ENCODE results near the gene TMEM186.

The TMEM186 gene

GRCh38 chr16:8774208-8774607 is 23.2 kb downstream of the TMEM186 start:
- Histone ChIP-seq H3K4me3 (ENCODE audit: control insufficient read depth in 1 of 7, extremely low read depth in 1 of 7, insufficient read depth in 4 of 7, low read depth in 2 of 7, low read length in 6 of 7) (no peak overlapping the region), H3K27ac (ENCODE audit: insufficient read depth in 1 of 2, low read depth in 1 of 2, low read length in 2 of 2, poor library complexity in 1 of 2, severe bottlenecking in 2 of 2) (no peak overlapping the region), H3K4me1 (ENCODE audit: control extremely low read depth in 1 of 4, control insufficient read depth in 4 of 4, insufficient read depth in 4 of 4, low read length in 3 of 4) (no peaks in the 10 kb centered on the region), H3K36me3 (ENCODE audit: control insufficient read depth in 4 of 4, insufficient read depth in 4 of 4, low read length in 3 of 4) (peaks cover 0 to 23% (median 11%) of the 10 kb centered on the region in 4 experiments), H3K9me3 (ENCODE audit: control extremely low read depth in 1 of 5, control insufficient read depth in 4 of 5, insufficient read depth in 2 of 5, low read depth in 1 of 5, low read length in 4 of 5) (peaks cover 0 to 2% (median 0%) of the 10 kb centered on the region in 5 experiments), H3K27me3 (replicated peaks in 2 of 5; ENCODE audit: control insufficient read depth in 4 of 5, insufficient read depth in 5 of 5, low read length in 4 of 5) (no peaks in the 10 kb centered on the region)
- WGBS (ENCODE audit: insufficient coverage): 97% methylated on average over 10 of the region's 11 CpGs
- ChIA-PET CTCF (no interaction called here), POLR2A (no interaction called here)
- no peak for DNase-seq

GRCh38 chr16:8773537-8773936 is 23.9 kb downstream of the TMEM186 start:
- no CpG with 5 or more reads among the region's 3 CpGs for WGBS (ENCODE audit: insufficient coverage)
- Histone ChIP-seq H3K4me3 (ENCODE audit: control insufficient read depth in 1 of 7, extremely low read depth in 1 of 7, insufficient read depth in 4 of 7, low read depth in 2 of 7, low read length in 6 of 7) (no peak overlapping the region), H3K27me3 (replicated peaks in 2 of 5; ENCODE audit: control insufficient read depth in 4 of 5, insufficient read depth in 5 of 5, low read length in 4 of 5) (no peaks in the 10 kb centered on the region), H3K27ac (ENCODE audit: insufficient read depth in 1 of 2, low read depth in 1 of 2, low read length in 2 of 2, poor library complexity in 1 of 2, severe bottlenecking in 2 of 2) (no peak overlapping the region), H3K9me3 (ENCODE audit: control extremely low read depth in 1 of 5, control insufficient read depth in 4 of 5, insufficient read depth in 2 of 5, low read depth in 1 of 5, low read length in 4 of 5) (peaks cover 0 to 2% (median 0%) of the 10 kb centered on the region in 5 experiments), H3K4me1 (ENCODE audit: control extremely low read depth in 1 of 4, control insufficient read depth in 4 of 4, insufficient read depth in 4 of 4, low read length in 3 of 4) (no peaks in the 10 kb centered on the region), H3K36me3 (ENCODE audit: control insufficient read depth in 4 of 4, insufficient read depth in 4 of 4, low read length in 3 of 4) (peaks cover 0 to 27% (median 13%) of the 10 kb centered on the region in 4 experiments)
- ChIA-PET CTCF (no interaction called here), POLR2A (no interaction called here)
- DNase-seq: no peak

DNA sequence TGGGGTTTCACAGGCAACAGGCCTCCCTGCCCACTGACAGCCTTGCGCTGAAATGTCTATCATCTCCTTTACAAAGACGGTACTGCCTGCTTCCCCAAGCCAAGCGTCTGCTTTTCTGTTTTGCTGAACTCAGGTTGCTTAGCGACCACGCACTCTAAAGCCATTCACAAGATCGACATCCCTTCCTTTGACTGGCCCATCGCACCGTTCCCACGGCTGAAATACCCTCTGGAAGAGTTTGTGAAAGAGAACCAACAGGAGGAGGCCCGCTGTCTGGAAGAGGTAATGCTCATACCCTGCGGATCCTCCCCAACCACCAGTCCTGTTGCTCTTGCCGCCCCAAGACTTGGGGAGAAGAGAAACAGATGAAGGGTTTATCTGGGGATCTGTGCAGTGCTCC is 28.7 kb downstream of the TMEM186 start:
- Histone ChIP-seq H3K9me3 (ENCODE audit: control extremely low read depth in 1 of 5, control insufficient read depth in 4 of 5, insufficient read depth in 2 of 5, low read depth in 1 of 5, low read length in 4 of 5) (no peaks in the 10 kb centered on the region), H3K36me3 (ENCODE audit: control insufficient read depth in 4 of 4, insufficient read depth in 4 of 4, low read length in 3 of 4) (peaks cover 0 to 17% (median 4%) of the 10 kb centered on the region in 4 experiments), H3K27ac (ENCODE audit: insufficient read depth in 1 of 2, low read depth in 1 of 2, low read length in 2 of 2, poor library complexity in 1 of 2, severe bottlenecking in 2 of 2) (no peak overlapping the region), H3K4me3 (ENCODE audit: control insufficient read depth in 1 of 7, extremely low read depth in 1 of 7, insufficient read depth in 4 of 7, low read depth in 2 of 7, low read length in 6 of 7) (no peak overlapping the region), H3K4me1 (ENCODE audit: control extremely low read depth in 1 of 4, control insufficient read depth in 4 of 4, insufficient read depth in 4 of 4, low read length in 3 of 4) (no peaks in the 10 kb centered on the region), H3K27me3 (replicated peaks in 2 of 5; ENCODE audit: control insufficient read depth in 4 of 5, insufficient read depth in 5 of 5, low read length in 4 of 5) (no peaks in the 10 kb centered on the region)
- DNase-seq: no peak
- ChIA-PET POLR2A (no interaction called here), CTCF (no interaction called here)
- 95% methylated on average over 8 of the region's 12 CpGs for WGBS (ENCODE audit: insufficient coverage)

DNA sequence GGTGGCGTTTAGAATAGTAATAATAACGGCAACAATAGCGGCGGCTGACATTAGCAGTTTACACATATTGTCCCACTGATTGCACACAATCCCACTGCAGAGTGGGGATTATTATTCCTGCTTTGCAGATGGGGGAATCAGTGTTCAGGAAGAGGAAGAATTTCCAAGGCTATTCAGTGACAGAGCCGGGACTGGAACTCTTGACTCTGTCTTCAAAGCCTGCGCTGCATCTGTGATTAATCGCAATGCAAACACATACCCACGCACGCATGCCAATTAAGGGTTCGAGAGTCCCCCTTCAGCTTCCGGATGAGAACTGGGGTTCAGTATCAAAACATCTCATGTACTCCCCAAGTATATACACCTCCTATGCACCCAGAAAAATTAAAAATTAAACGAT is 29.2 kb downstream of the TMEM186 start:
- no peak for DNase-seq
- Histone ChIP-seq H3K4me1 (ENCODE audit: control extremely low read depth in 1 of 4, control insufficient read depth in 4 of 4, insufficient read depth in 4 of 4, low read length in 3 of 4) (no peaks in the 10 kb centered on the region), H3K4me3 (ENCODE audit: control insufficient read depth in 1 of 7, extremely low read depth in 1 of 7, insufficient read depth in 4 of 7, low read depth in 2 of 7, low read length in 6 of 7) (no peak overlapping the region), H3K27ac (ENCODE audit: insufficient read depth in 1 of 2, low read depth in 1 of 2, low read length in 2 of 2, poor library complexity in 1 of 2, severe bottlenecking in 2 of 2) (no peak overlapping the region), H3K36me3 (ENCODE audit: control insufficient read depth in 4 of 4, insufficient read depth in 4 of 4, low read length in 3 of 4) (peaks cover 0 to 17% (median 4%) of the 10 kb centered on the region in 4 experiments), H3K27me3 (replicated peaks in 2 of 5; ENCODE audit: control insufficient read depth in 4 of 5, insufficient read depth in 5 of 5, low read length in 4 of 5) (no peaks in the 10 kb centered on the region), H3K9me3 (ENCODE audit: control extremely low read depth in 1 of 5, control insufficient read depth in 4 of 5, insufficient read depth in 2 of 5, low read depth in 1 of 5, low read length in 4 of 5) (no peaks in the 10 kb centered on the region)
- ChIA-PET POLR2A (no interaction called here), CTCF (no interaction called here)
- 94% methylated on average over 8 of the region's 12 CpGs for WGBS (ENCODE audit: insufficient coverage)

DNA sequence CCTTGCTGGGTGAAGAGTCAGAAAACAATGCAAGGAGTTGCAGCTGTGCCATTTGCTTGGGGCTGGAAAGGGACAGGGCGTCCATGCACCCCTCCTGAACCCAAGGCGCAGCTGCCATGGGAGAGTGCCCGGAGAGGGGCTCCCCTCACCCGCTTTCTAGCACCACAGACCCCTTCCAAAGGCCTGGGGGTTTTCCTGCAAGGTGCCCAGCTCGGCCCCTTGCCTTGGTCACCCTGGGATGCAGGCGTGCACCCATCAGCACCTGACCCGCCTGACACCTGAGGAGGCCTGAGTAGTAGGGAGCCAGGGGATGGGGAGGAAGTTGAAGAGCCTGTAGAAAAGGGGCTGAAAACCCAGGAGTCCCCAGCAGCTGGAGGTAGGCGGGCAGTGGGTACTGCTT is 30.3 kb downstream of the TMEM186 start:
- CTCF ChIA-PET: interaction anchor here (1.1 kb wide), 1 partner anchor 10 kb away, joined by 3 read pairs; no protein-coding TSS in a partner anchor
- DNase-seq: no peak
- Histone ChIP-seq H3K36me3 (ENCODE audit: control insufficient read depth in 4 of 4, insufficient read depth in 4 of 4, low read length in 3 of 4) (peaks cover 0 to 13% (median 4%) of the 10 kb centered on the region in 4 experiments), H3K27ac (ENCODE audit: insufficient read depth in 1 of 2, low read depth in 1 of 2, low read length in 2 of 2, poor library complexity in 1 of 2, severe bottlenecking in 2 of 2) (no peak overlapping the region), H3K27me3 (replicated peaks in 2 of 5; ENCODE audit: control insufficient read depth in 4 of 5, insufficient read depth in 5 of 5, low read length in 4 of 5) (no peaks in the 10 kb centered on the region), H3K9me3 (ENCODE audit: control extremely low read depth in 1 of 5, control insufficient read depth in 4 of 5, insufficient read depth in 2 of 5, low read depth in 1 of 5, low read length in 4 of 5) (no peaks in the 10 kb centered on the region), H3K4me3 (ENCODE audit: control insufficient read depth in 1 of 7, extremely low read depth in 1 of 7, insufficient read depth in 4 of 7, low read depth in 2 of 7, low read length in 6 of 7) (no peak overlapping the region), H3K4me1 (ENCODE audit: control extremely low read depth in 1 of 4, control insufficient read depth in 4 of 4, insufficient read depth in 4 of 4, low read length in 3 of 4) (no peaks in the 10 kb centered on the region)
- 100% methylated on average over 3 of the region's 8 CpGs for WGBS (ENCODE audit: insufficient coverage)
- POLR2A ChIA-PET: no interaction called here

GRCh38 chr16:8764525-8765250 is 32.8 kb downstream of the TMEM186 start:
- H3K4me1 ChIP-seq (ENCODE audit: control extremely low read depth in 1 of 4, control insufficient read depth in 4 of 4, insufficient read depth in 4 of 4, low read length in 3 of 4): no peaks in the 10 kb centered on the region
- no peak for DNase-seq
- no peaks in the 10 kb centered on the region for H3K27me3 ChIP-seq (replicated peaks in 2 of 5; ENCODE audit: control insufficient read depth in 4 of 5, insufficient read depth in 5 of 5, low read length in 4 of 5)
- peaks cover 0 to 20% (median 4%) of the 10 kb centered on the region in 4 experiments for H3K36me3 ChIP-seq (ENCODE audit: control insufficient read depth in 4 of 4, insufficient read depth in 4 of 4, low read length in 3 of 4)
- ChIA-PET POLR2A (no interaction called here), CTCF (interaction anchor here (0.6 kb wide), 1 partner anchor 17 kb away, joined by 3 read pairs; no protein-coding TSS in a partner anchor)
- 96% methylated on average over 12 of the region's 18 CpGs for WGBS (ENCODE audit: insufficient coverage)
- no peaks in the 10 kb centered on the region for H3K9me3 ChIP-seq (ENCODE audit: control extremely low read depth in 1 of 5, control insufficient read depth in 4 of 5, insufficient read depth in 2 of 5, low read depth in 1 of 5, low read length in 4 of 5)
- no peak overlapping the region for H3K27ac ChIP-seq (ENCODE audit: insufficient read depth in 1 of 2, low read depth in 1 of 2, low read length in 2 of 2, poor library complexity in 1 of 2, severe bottlenecking in 2 of 2)
- H3K4me3 ChIP-seq (ENCODE audit: control insufficient read depth in 1 of 7, extremely low read depth in 1 of 7, insufficient read depth in 4 of 7, low read depth in 2 of 7, low read length in 6 of 7): no peak overlapping the region

DNA sequence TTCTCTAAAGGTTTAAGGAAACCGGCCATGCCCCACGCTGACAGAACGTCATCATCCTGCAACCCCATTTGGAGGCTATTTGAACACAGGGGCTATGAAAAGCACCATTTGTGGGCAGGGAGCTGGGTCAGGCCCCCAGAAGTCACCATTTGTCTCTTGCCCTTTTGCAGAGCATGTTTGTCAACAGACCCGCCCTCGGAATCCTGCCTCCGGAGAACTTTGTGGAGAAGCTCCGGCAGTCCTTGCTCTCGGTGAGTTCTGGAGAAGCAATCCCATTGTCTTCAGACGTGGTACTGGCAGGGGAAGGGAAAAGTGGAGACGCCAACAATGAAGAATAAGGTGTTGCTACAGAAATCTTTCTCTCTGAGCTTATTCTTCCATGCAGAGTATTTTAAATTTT is 33.5 kb downstream of the TMEM186 start:
- Histone ChIP-seq H3K4me1 (ENCODE audit: control extremely low read depth in 1 of 4, control insufficient read depth in 4 of 4, insufficient read depth in 4 of 4, low read length in 3 of 4) (no peaks in the 10 kb centered on the region), H3K9me3 (ENCODE audit: control extremely low read depth in 1 of 5, control insufficient read depth in 4 of 5, insufficient read depth in 2 of 5, low read depth in 1 of 5, low read length in 4 of 5) (no peaks in the 10 kb centered on the region), H3K4me3 (ENCODE audit: control insufficient read depth in 1 of 7, extremely low read depth in 1 of 7, insufficient read depth in 4 of 7, low read depth in 2 of 7, low read length in 6 of 7) (no peak overlapping the region), H3K27ac (ENCODE audit: insufficient read depth in 1 of 2, low read depth in 1 of 2, low read length in 2 of 2, poor library complexity in 1 of 2, severe bottlenecking in 2 of 2) (no peak overlapping the region), H3K27me3 (replicated peaks in 2 of 5; ENCODE audit: control insufficient read depth in 4 of 5, insufficient read depth in 5 of 5, low read length in 4 of 5) (no peaks in the 10 kb centered on the region), H3K36me3 (ENCODE audit: control insufficient read depth in 4 of 4, insufficient read depth in 4 of 4, low read length in 3 of 4) (peaks cover 0 to 18% (median 3%) of the 10 kb centered on the region in 4 experiments)
- ChIA-PET POLR2A (no interaction called here), CTCF (interaction anchor here (0.6 kb wide), 1 partner anchor 16 kb away, joined by 3 read pairs; no protein-coding TSS in a partner anchor)
- DNase-seq: no peak
- 97% methylated on average over 9 of the region's 10 CpGs for WGBS (ENCODE audit: insufficient coverage)

Measured in common myeloid progenitor, CD34-positive (primary cell).